Thyroid gland (tissue), 4 donors: ENCODE measurements around the gene EPB41L5. TPM values are rescaled to one million over a fixed set of nuclear protein-coding genes. Genes with fewer than 3 reads are reported as not detected.
A peak's percentile ranks its signal among the peaks of the same experiment; 100 is the strongest.

Experiments
- DNase-seq, 2 donors: peaks; one replicate each; pipeline ENCODE4 v3.0.0-alpha.2; 2019
- H3K27ac ChIP-seq, 3 donors: fragments of 200-600 bp; sonication (generic); 1 replicate in 2 of 3; 2 replicates in 1 of 3; pipeline ENCODE4 v1.5.1; 2016 to 2019; ENCODE audit warnings: mild to moderate bottlenecking in 1 of 3, moderate library complexity in 1 of 3
- H3K27me3 ChIP-seq: fragments of 200-600 bp; sonication (generic); one replicate; pipeline ENCODE4 v1.5.1; 2019
- H3K36me3 ChIP-seq, 2 donors: fragments of 200-600 bp; sonication (generic); one replicate each; pipeline ENCODE4 v1.5.1; 2016 to 2019
- H3K4me1 ChIP-seq, 2 donors: fragments of 200-600 bp; sonication (generic); one replicate each; pipeline ENCODE4 v1.5.1; 2017 to 2019
- H3K4me3 ChIP-seq, 3 donors: fragments of 200-600 bp; sonication (generic); replicated peaks in 1 of 3; 1 replicate in 2 of 3; 2 replicates in 1 of 3; pipeline ENCODE4 v1.5.1; 2016; ENCODE audit warnings: mild to moderate bottlenecking in 1 of 3
- H3K9me3 ChIP-seq: fragments of 200-600 bp; sonication (generic); one replicate; pipeline ENCODE4 v1.5.1; 2017
- CTCF ChIP-seq, 6 experiments: fragments of 200-600 bp in 3 of 6; fragments of 450-650 bp in 3 of 6; sonication (generic) in 3 of 6; IDR thresholded peaks; one replicate each; pipeline ENCODE4 v1.5.1; 2016 to 2019; ENCODE audit warnings: antibody characterized with exemption in 6 of 6, mild to moderate bottlenecking in 2 of 6, inconsistent platforms in 1 of 6, moderate library complexity in 1 of 6
- POLR2A ChIP-seq, 2 donors: fragments of 450-650 bp; IDR thresholded peaks; one replicate each; pipeline ENCODE4 v1.6.1; 2017; ENCODE audit warnings: antibody characterized with exemption in 2 of 2, mild to moderate bottlenecking in 2 of 2, moderate library complexity in 1 of 2
- WGBS, 2 donors: methylation state at CpG; one replicate each; pipeline ENCODE4 v1.1.5; 2017; 5-methylcytosine and 5-hydroxymethylcytosine counted together
- intact Hi-C: fragments of 100-400 bp; cut with DNase I; formaldehyde crosslinking; loops from one replicate; pipeline ENCODE4 v1.15.1; 2023
- total RNA-seq, 4 donors: library from RNA; depleted of rRNA; stranded (reverse); fragments of >200 nt; gene quantifications; one replicate each; pipeline ENCODE4 v1.2.3, GENCODE V29; 2016

The EPB41L5 gene
- total RNA-seq, 4 donors from 2014 or later: 82.2 to 126 (median 116) TPM

DNA sequence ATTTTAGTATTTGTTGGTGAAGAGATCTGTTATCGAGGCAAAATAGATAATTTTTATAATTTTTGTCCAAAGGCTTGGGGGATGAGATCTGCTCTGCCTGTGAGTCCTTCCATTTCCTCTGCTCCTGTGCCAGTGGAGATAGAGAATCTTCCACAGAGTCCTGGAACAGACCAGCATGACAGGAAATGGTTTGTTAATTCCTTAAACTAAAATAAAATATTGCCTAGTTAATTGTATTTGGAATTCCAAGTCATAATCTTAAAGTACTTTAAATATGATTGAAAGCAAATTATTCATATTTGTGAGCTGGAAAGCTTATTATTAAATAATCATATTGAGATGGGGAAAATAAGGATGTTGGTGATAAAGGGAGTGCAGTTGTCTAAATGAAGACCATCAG is 87.8 kb downstream of the EPB41L5 start:
- H3K4me1 ChIP-seq: peaks cover 21 to 40% of the 10 kb centered on the region in 2 donors
- TF ChIP-seq POLR2A (IDR thresholded peaks at IDR 0.05) (no peak), CTCF (IDR thresholded peaks at IDR 0.05) (no peak)
- H3K27ac ChIP-seq: no peak overlapping the region
- WGBS, 2 donors: 91 to 96% methylated on average over 1 of the region's 1 CpG
- peaks cover 0 to 20% of the 10 kb centered on the region in 2 donors for H3K36me3 ChIP-seq
- no peaks in the 10 kb centered on the region for H3K27me3 ChIP-seq
- no peak for DNase-seq
- H3K4me3 ChIP-seq: no peak overlapping the region
- H3K9me3 ChIP-seq: no peaks in the 10 kb centered on the region
- intact Hi-C loops: no loop called here

- no peak overlapping the region for H3K27ac ChIP-seq
- TF ChIP-seq POLR2A (IDR thresholded peaks at IDR 0.05) (no peak), CTCF (IDR thresholded peaks at IDR 0.05) (no peak)
- peaks cover 0 to 20% of the 10 kb centered on the region in 2 donors for H3K36me3 ChIP-seq
- intact Hi-C loops: no loop called here
- no peak overlapping the region for H3K4me3 ChIP-seq
- H3K9me3 ChIP-seq: no peaks in the 10 kb centered on the region
- no peak for DNase-seq
- H3K4me1 ChIP-seq: peaks cover 29 to 46% of the 10 kb centered on the region in 2 donors
- WGBS, 2 donors: 91 to 96% methylated on average over 4 of the region's 4 CpGs
- no peaks in the 10 kb centered on the region for H3K27me3 ChIP-seq
Observed at GRCh38 chr2:120103723-120104467, 91.0 kb downstream of the EPB41L5 start.

DNA sequence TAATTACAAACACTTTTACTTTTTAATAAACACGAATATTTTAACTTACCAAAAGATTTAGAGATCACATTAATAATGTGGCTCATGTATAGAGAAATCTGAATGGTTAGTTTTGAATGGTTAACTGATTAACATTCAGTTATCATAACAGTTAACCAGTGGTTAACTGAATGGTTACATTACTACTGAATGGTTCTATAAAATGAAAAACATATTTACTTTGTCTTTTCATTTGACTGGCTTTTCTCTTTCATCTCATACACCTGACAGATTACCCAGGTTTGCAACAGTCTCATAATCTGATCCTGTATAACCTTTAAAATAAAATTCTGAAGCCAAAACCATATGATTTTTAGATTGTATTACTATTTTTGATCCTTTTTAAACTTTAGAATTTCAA is 91.9 kb downstream of the EPB41L5 start:
- intact Hi-C loops: no loop called here
- H3K4me3 ChIP-seq: no peak overlapping the region
- 92 to 94% methylated on average over 1 of the region's 1 CpG for WGBS, 2 donors
- peaks cover 37 to 54% of the 10 kb centered on the region in 2 donors for H3K4me1 ChIP-seq
- H3K27ac ChIP-seq: peak overlapping the region in 1 of 3 donors; percentile 20
- peaks cover 0 to 20% of the 10 kb centered on the region in 2 donors for H3K36me3 ChIP-seq
- no peaks in the 10 kb centered on the region for H3K27me3 ChIP-seq
- no peaks in the 10 kb centered on the region for H3K9me3 ChIP-seq
- no peak for DNase-seq
- TF ChIP-seq CTCF (IDR thresholded peaks at IDR 0.05): no peak
- no peak for TF ChIP-seq POLR2A (IDR thresholded peaks at IDR 0.05)

DNA sequence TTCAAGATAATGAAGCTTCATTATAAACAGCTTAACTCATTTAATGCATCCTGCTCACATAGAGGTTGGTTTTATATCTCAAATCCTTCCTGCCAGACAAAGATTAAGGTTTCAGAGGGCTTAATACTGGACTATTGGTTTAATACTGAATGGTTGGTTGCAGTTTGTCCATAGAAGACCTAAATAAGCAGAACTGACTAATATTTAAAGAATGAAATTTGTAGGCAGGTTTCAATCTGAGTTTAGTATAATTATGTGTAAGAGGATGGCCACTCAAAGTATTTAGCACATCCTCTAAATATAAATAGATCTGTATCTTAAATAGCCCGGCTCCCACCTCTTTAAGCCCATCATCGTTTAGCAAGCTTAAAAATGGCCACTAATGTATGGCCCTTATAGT is 92.5 kb downstream of the EPB41L5 start:
- Histone ChIP-seq H3K4me1 (peaks cover 37 to 54% of the 10 kb centered on the region in 2 donors), H3K36me3 (peaks cover 0 to 18% of the 10 kb centered on the region in 2 donors), H3K27ac (peak overlapping the region in 1 of 3 donors; percentile 20), H3K9me3 (no peaks in the 10 kb centered on the region), H3K4me3 (no peak overlapping the region), H3K27me3 (no peaks in the 10 kb centered on the region)
- WGBS, 2 donors: 89 to 96% methylated on average over 2 of the region's 2 CpGs
- DNase-seq: no peak
- no peak for TF ChIP-seq CTCF (IDR thresholded peaks at IDR 0.05)
- no peak for TF ChIP-seq POLR2A (IDR thresholded peaks at IDR 0.05)
- intact Hi-C loops: no loop called here

GRCh38 chr2:120108049-120108448 is 95.2 kb downstream of the EPB41L5 start:
- Histone ChIP-seq H3K9me3 (no peaks in the 10 kb centered on the region), H3K4me1 (peaks cover 37 to 54% of the 10 kb centered on the region in 2 donors), H3K27me3 (no peaks in the 10 kb centered on the region), H3K4me3 (no peak overlapping the region), H3K36me3 (peaks cover 0 to 3% of the 10 kb centered on the region in 2 donors), H3K27ac (peak overlapping the region; percentile 49 to 79 (median 72))
- peak; percentile 61 to 62 for DNase-seq
- intact Hi-C loops: no loop called here
- no peak for TF ChIP-seq POLR2A (IDR thresholded peaks at IDR 0.05)
- TF ChIP-seq CTCF (IDR thresholded peaks at IDR 0.05): no peak
